SK-N-MC (cell line): ENCODE data around the gene SP4.

ENCODE experiments used
- EZH2 ChIP-seq: fragments of 200-600 bp; sonication (generic); IDR thresholded peaks from one replicate; pipeline ENCODE4 v1.6.1; 2017; ENCODE audit warnings: antibody characterized with exemption
- POLR2AphosphoS5 ChIP-seq: IDR thresholded peaks from 2 replicates; pipeline ENCODE4 v1.6.1; 2012; ENCODE audit warnings: mild to moderate bottlenecking, low read depth, low read length, borderline replicate concordance

GRCh38 chr7:21401944-21402343 is 25.9 kb upstream of the SP4 start:
- TF ChIP-seq EZH2 (no peak), POLR2AphosphoS5 (no peak)
